Measurements from ENCODE around the gene RBM14. TPM values are rescaled to one million over a fixed set of nuclear protein-coding genes. Genes with fewer than 3 reads are reported as not detected.
A peak's percentile ranks its signal among the peaks of the same experiment; 100 is the strongest.
"Not testable (repeated sequence)": the region's sequence is repeated elsewhere in the genome, so short reads cannot be mapped to it uniquely, and the experiment has no call there.

The RBM14 gene
- polyA plus RNA-seq, 3 donors = 77.2 to 97.2 (median 92.4) TPM

DNA sequence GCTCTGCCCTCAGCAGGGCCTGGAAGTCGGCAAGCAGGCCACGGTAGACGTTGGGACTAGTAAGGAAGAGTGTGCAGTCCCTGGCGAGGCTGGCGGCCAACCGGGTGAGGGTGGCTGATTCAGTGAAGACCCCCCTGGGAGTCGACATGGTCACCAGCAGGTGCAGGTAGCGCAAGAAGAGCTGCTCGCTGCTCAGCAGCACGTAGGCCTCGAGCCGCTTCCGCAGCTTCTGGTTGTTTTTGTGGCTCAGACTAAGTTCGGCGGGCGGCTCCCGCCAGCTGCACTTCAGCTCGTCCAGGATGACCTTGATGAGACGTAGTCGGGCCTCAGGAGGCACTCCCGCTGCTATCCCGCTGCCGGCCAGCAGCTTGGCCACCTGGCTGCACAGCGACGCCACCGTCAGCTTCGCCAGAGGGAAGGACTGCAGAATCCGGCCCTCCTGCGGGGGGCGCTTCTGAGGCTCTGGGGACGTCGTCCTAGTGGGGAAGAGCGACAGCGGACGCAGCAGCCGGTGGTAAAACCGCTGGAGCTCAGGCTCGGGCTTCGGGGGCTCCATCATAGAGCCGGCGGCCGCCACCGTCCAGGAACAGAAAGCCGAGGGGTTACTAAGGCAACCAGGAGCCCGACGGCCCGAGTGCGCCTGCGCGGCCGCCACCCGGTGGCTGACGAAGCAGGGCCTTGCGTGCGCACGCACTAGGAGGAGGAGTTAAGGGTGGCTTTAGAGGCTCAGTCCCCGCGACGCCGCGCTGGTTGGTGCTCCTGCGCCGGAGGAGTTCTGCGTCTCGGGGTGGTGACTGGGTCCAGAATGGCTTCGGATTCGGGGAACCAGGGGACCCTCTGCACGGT lies 23.8 kb upstream of the RBM14 start, which contains the start of the genes CCDC87 and CCS:
TSS of gene CCDC87 (minus strand) at position 607 of the 846 bp plus-strand sequence. CDS start at position 559, 48 bp downstream.
TSS of gene CCS (plus strand) at position 729 of the 846 bp plus-strand sequence. CDS start at position 806, 77 bp downstream.
- peak; percentile 95 for DNase-seq

GRCh38 chr11:66593303-66593635 lies 23.2 kb upstream of the RBM14 start:
- DNase-seq = no peak

GRCh38 chr11:66593650-66594049 lies 22.8 kb upstream of the RBM14 start:
- no peak for DNase-seq

DNA sequence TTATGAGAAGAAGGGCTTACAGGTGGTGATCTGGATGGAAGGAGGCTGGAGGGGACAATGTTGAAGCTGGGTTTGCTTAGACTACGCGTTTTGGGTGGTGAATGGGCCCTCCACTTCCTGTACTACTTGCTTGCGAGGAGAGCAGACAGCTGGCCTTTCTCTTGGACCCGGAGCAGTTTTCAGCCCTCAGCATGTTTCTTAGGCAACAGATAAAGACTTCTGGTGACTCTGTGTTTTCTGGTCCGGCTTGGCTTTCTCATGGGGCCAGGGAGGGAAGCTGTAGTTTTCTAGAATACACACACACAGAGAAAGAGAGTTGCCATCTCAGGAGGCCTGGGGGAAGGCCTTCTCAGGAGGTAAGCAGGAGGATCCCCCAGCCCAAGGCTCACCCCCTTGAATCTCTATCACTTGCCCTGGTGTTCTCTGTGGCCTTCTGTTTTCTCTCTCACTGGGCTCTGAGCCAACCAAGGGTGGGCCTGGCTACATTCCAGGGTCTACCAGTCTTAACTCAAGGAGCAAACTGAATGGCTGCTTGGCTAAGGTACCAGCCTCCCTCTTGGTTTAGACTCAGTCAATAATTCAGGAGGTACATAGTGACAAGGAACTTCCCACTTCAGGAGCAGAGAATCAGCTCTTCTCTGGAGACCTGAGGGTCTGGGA lies 21.1 kb upstream of the RBM14 start:
- DNase-seq = peak; percentile 57

DNA sequence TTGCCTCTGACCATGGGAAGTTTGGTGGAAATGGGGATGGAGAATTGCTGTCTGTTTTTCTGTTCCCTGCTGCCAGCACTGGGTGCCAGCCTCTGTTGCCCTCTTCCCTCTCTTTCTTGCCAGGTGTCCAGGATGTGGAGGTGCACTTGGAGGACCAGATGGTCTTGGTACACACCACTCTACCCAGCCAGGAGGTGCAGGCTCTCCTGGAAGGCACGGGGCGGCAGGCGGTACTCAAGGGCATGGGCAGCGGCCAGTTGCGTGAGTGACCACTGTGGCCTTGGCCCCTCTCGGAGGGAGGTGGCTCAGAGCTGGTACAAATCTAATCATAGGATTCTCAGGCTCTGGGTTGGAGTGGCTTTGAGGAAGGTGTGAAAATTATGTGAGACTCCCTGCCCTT lies 17.4 kb upstream of the RBM14 start:
- no peak for DNase-seq

GRCh38 chr11:66600219-66600618 lies 16.2 kb upstream of the RBM14 start:
- no peak for DNase-seq

- DNase-seq = no peak
Measured at GRCh38 chr11:66600631-66601233, 15.7 kb upstream of the RBM14 start.

- DNase-seq = no peak
Measured at GRCh38 chr11:66603072-66603471, 13.4 kb upstream of the RBM14 start.

- no peak for DNase-seq
Measured at GRCh38 chr11:66604155-66604554, 12.3 kb upstream of the RBM14 start.

- not testable (repeated sequence) for DNase-seq
Measured at GRCh38 chr11:66606608-66607007, 9.8 kb upstream of the RBM14 start.

GRCh38 chr11:66607126-66607834 lies 9.2 kb upstream of the RBM14 start:
- no peak for DNase-seq

DNA sequence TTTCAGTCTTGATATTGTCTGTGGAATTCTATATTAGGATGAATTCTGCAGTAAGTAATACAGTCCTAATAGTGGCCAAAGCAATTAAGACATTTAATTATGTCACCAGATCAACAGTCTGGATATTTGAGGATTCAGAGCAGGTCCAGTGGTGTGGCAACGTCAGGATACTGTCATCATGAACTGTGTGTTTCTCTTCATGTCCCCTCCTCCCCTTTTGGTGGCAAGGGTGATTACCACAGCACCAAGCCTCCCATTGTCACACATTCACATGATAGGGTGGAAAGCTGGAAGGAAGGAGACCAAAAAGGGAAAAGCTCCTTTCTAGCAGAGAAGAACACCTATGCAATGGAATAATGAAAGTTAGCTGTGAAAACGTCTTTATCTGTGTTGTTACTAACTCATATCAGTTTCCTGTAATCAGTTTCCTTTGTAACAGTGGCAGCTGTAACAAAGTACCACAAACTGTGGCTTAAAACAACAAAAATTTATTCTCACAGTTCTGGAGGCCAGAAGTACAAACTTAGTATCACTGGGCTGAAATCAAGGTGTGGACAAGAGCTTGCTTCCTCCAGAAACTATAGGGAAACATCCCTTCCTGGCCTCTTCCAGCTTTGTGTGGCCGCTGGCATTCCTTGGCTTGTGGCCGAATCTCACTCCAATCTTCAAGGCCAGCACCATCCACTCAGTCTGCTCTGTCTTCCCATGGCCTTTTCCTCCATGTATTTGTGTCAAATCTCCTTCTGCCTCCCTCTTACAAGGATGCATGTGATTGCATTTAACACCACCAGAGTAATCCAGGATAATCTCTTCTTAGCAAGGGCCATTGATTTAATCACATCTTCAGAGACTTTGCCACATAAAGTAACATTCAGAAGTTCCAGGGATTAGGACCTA lies 6.5 kb upstream of the RBM14 start:
- DNase-seq = no peak

GRCh38 chr11:66612458-66612857 lies 4.0 kb upstream of the RBM14 start:
- no peak for DNase-seq

- DNase-seq = no peak
Measured at GRCh38 chr11:66614073-66614472, 2.4 kb upstream of the RBM14 start.

GRCh38 chr11:66617155-66617834 lies 865 bp downstream of the RBM14 start:
- DNase-seq = no peak

- no peak for DNase-seq
Measured at GRCh38 chr11:66619080-66619554, 2.7 kb downstream of the RBM14 start.

DNA sequence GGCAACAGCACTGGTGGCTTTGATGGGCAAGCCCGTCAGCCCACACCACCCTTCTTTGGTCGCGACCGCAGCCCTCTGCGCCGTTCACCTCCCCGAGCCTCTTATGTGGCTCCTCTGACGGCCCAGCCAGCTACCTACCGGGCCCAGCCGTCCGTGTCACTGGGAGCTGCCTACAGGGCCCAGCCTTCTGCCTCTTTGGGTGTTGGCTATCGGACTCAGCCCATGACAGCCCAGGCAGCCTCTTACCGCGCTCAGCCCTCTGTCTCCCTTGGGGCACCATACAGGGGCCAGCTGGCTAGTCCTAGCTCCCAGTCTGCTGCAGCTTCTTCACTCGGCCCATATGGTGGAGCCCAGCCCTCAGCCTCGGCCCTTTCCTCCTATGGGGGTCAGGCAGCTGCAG lies 8.0 kb downstream of the RBM14 start:
- DNase-seq = no peak

DNA sequence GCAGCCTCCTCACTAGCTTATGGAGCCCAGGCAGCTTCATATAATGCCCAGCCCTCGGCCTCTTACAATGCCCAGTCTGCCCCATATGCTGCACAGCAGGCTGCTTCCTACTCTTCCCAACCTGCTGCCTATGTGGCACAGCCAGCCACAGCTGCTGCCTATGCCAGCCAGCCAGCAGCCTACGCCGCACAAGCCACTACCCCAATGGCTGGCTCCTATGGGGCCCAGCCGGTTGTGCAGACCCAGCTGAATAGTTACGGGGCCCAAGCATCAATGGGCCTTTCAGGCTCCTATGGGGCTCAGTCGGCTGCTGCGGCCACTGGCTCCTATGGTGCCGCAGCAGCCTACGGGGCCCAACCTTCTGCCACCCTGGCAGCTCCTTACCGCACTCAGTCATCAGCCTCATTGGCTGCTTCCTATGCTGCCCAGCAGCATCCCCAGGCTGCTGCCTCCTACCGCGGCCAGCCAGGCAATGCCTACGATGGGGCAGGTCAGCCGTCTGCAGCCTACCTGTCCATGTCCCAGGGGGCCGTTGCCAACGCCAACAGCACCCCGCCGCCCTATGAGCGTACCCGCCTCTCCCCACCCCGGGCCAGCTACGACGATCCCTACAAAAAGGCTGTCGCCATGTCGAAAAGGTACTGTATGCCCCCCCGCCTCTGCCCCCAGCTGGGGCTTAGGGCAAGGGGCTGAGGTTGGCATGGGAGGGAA lies 8.8 kb downstream of the RBM14 start:
- DNase-seq = no peak

DNA sequence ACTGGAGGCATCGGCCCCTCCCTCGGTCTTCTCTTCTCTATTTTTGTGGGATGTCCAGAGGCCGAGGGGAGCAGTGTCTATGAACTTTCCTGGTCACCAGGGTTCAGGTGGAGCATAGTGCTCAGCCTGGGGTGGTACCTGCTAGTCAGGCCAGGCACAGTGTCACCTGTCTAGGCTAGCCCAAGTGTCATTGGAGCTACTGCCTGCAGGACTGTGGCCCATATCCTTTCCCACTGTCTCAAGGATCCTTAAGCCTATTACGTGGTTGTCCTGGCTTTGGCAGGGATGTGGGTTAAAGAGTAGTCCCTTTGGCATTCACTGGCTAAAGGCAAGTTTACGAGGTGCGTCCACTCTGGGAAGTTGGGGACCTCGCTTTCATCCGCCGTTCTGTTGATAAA lies 9.3 kb downstream of the RBM14 start:
- no peak for DNase-seq

DNA sequence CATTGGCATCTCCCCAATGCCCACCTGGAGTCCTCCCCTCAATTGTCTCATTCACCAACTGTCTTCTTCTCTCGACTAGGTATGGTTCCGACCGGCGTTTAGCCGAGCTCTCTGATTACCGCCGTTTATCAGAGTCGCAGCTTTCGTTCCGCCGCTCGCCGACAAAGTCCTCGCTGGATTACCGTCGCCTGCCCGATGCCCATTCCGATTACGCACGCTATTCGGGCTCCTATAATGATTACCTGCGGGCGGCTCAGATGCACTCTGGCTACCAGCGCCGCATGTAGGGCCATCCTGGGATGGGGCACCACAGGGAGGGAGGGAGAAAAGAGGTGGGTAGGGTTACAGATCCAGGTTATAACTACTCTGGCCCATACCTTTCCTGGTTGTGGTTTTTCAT lies 10.0 kb downstream of the RBM14 start:
- DNase-seq = no peak
